Measurements from ENCODE around the gene CYBRD1.

- TF ChIP-seq, protein P1, sequence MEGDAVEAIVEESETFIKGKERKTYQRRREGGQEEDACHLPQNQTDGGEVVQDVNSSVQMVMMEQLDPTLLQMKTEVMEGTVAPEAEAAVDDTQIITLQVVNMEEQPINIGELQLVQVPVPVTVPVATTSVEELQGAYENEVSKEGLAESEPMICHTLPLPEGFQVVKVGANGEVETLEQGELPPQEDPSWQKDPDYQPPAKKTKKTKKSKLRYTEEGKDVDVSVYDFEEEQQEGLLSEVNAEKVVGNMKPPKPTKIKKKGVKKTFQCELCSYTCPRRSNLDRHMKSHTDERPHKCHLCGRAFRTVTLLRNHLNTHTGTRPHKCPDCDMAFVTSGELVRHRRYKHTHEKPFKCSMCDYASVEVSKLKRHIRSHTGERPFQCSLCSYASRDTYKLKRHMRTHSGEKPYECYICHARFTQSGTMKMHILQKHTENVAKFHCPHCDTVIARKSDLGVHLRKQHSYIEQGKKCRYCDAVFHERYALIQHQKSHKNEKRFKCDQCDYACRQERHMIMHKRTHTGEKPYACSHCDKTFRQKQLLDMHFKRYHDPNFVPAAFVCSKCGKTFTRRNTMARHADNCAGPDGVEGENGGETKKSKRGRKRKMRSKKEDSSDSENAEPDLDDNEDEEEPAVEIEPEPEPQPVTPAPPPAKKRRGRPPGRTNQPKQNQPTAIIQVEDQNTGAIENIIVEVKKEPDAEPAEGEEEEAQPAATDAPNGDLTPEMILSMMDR (conservative IDR thresholded peaks at IDR 0.05 in 1 of 2, IDR thresholded peaks at IDR 0.05 in 1 of 2; ENCODE audit: extremely low read depth in 1 of 2, insufficient read depth in 1 of 2, low read depth in 1 of 2, low read length in 2 of 2), result peak; percentile 85 to 92
- TF ChIP-seq EZH2 (IDR thresholded peaks at IDR 0.05; ENCODE audit: borderline replicate concordance, low read length), result no peak
These were observed 76.5 kb downstream of the CYBRD1 start for GRCh38 chr2:171598713-171599319.
